Measurements from ENCODE around the gene WDR89. TPM values are rescaled to one million over a fixed set of nuclear protein-coding genes. Genes with fewer than 3 reads are reported as not detected.

The WDR89 gene
- total RNA-seq, 2 donors from 2014 or later = 2.6 to 7.3 TPM

GRCh38 chr14:63604626-63605025, 37.0 kb downstream of the WDR89 start:
- intact Hi-C loops (cut with DNase I) = no loop called here
- ATAC-seq = no peak
- Histone ChIP-seq H3K36me3 (replicated peaks in 1 of 2; ENCODE audit: insufficient read depth in 1 of 2, low read depth in 2 of 2) (no peaks in the 10 kb centered on the region), H3K4me1 (no peaks in the 10 kb centered on the region), H3K9me3 (no peaks in the 10 kb centered on the region), H3K27me3 (no peaks in the 10 kb centered on the region), H3K27ac (no peak overlapping the region), H3K4me3 (no peak overlapping the region)
- WGBS, 2 donors = 90 to 93% methylated on average over 4 to 5 of the region's 5 CpGs
- TF ChIP-seq CTCF (IDR thresholded peaks at IDR 0.05) (no peak), POLR2A (IDR thresholded peaks at IDR 0.05) (no peak)
- no peak for DNase-seq

GRCh38 chr14:63603749-63604277, 37.9 kb downstream of the WDR89 start:
- no peaks in the 10 kb centered on the region for H3K27me3 ChIP-seq
- no peaks in the 10 kb centered on the region for H3K4me1 ChIP-seq
- peaks cover 0 to 5% of the 10 kb centered on the region in 2 donors for H3K36me3 ChIP-seq (replicated peaks in 1 of 2; ENCODE audit: insufficient read depth in 1 of 2, low read depth in 2 of 2)
- DNase-seq (peak in 1 of 4 donors; percentile 12), ATAC-seq (no peak)
- no peak overlapping the region for H3K27ac ChIP-seq
- 76 to 78% methylated on average over 5 of the region's 5 CpGs for WGBS, 2 donors
- H3K4me3 ChIP-seq = no peak overlapping the region
- intact Hi-C loops (cut with DNase I) = no loop called here
- TF ChIP-seq CTCF (IDR thresholded peaks at IDR 0.05) (no peak), POLR2A (IDR thresholded peaks at IDR 0.05) (no peak)
- no peaks in the 10 kb centered on the region for H3K9me3 ChIP-seq

GRCh38 chr14:63598807-63599206, 42.9 kb downstream of the WDR89 start:
- no peaks in the 10 kb centered on the region for H3K4me1 ChIP-seq
- peaks cover 0 to 9% of the 10 kb centered on the region in 2 donors for H3K36me3 ChIP-seq (replicated peaks in 1 of 2; ENCODE audit: insufficient read depth in 1 of 2, low read depth in 2 of 2)
- intact Hi-C loops (cut with DNase I) = no loop called here
- peaks cover 0 to 15% (median 0%) of the 10 kb centered on the region in 3 donors for H3K9me3 ChIP-seq
- no peak for DNase-seq
- H3K27ac ChIP-seq = no peak overlapping the region
- H3K4me3 ChIP-seq = no peak overlapping the region
- no peak for ATAC-seq
- H3K27me3 ChIP-seq = no peaks in the 10 kb centered on the region
- 94 to 97% methylated on average over 4 of the region's 4 CpGs for WGBS, 2 donors
- no peak for TF ChIP-seq CTCF (IDR thresholded peaks at IDR 0.05)
- no peak for TF ChIP-seq POLR2A (IDR thresholded peaks at IDR 0.05)

GRCh38 chr14:63596998-63597658, 44.5 kb downstream of the WDR89 start:
- no peak for TF ChIP-seq CTCF (IDR thresholded peaks at IDR 0.05)
- no peak for TF ChIP-seq POLR2A (IDR thresholded peaks at IDR 0.05)
- no peak for ATAC-seq
- Histone ChIP-seq H3K27ac (no peak overlapping the region), H3K4me3 (no peak overlapping the region), H3K4me1 (no peaks in the 10 kb centered on the region), H3K36me3 (replicated peaks in 1 of 2; ENCODE audit: insufficient read depth in 1 of 2, low read depth in 2 of 2) (peaks cover 0 to 9% of the 10 kb centered on the region in 2 donors), H3K9me3 (peaks cover 0 to 21% (median 0%) of the 10 kb centered on the region in 3 donors), H3K27me3 (no peaks in the 10 kb centered on the region)
- intact Hi-C loops (cut with DNase I) = no loop called here
- DNase-seq = no peak
- 98 to 100% methylated on average over 4 of the region's 4 CpGs for WGBS, 2 donors

Measured in body of pancreas (tissue), 4 donors.